Esophagus squamous epithelium (tissue), 5 donors: Measurements from ENCODE around the gene BNC1. TPM values are rescaled to one million over a fixed set of nuclear protein-coding genes. Genes with fewer than 3 reads are reported as not detected.
"Not testable (repeated sequence)": the region's sequence is repeated elsewhere in the genome, so short reads cannot be mapped to it uniquely, and the experiment has no call there.

Source experiments
- DNase-seq: peaks from one replicate; lab custom pipeline; 2025; lab: John Stamatoyannopoulos, UW
- H3K27ac ChIP-seq, 4 donors: fragments of 200-600 bp; sonication (generic); one replicate each; pipeline ENCODE4 v1.5.1; 2016 to 2019; ENCODE audit warnings: mild to moderate bottlenecking in 1 of 4
- H3K27me3 ChIP-seq, 4 donors: fragments of 200-600 bp; sonication (generic); 1 replicate in 3 of 4; 2 replicates in 1 of 4; pipeline versions ENCODE4 v1.5.1 to v1.6.0; 2017 to 2021; ENCODE audit warnings: antibody characterized with exemption in 1 of 4
- H3K36me3 ChIP-seq, 3 donors: fragments of 200-600 bp; sonication (generic); one replicate each; pipeline ENCODE4 v1.5.1; 2016 to 2019
- H3K4me1 ChIP-seq, 3 donors: fragments of 200-600 bp; sonication (generic); one replicate each; pipeline ENCODE4 v1.5.1; 2017 to 2019
- H3K4me3 ChIP-seq, 4 donors: fragments of 200-600 bp; sonication (generic); 1 replicate in 3 of 4; 2 replicates in 1 of 4; pipeline ENCODE4 v1.5.1; 2016 to 2019; ENCODE audit warnings: mild to moderate bottlenecking in 2 of 4, moderate library complexity in 1 of 4
- H3K9me3 ChIP-seq, 3 donors: fragments of 200-600 bp; sonication (generic); one replicate each; pipeline ENCODE4 v1.5.1; 2016 to 2019
- CTCF ChIP-seq, 6 experiments: fragments of 450-650 bp in 4 of 6; fragments of 200-600 bp in 2 of 6; sonication (generic) in 2 of 6; IDR thresholded peaks; one replicate each; pipeline ENCODE4 v1.5.1; 2016 to 2019; ENCODE audit warnings: antibody characterized with exemption in 6 of 6, mild to moderate bottlenecking in 4 of 6, moderate library complexity in 4 of 6
- POLR2A ChIP-seq, 4 donors: fragments of 450-650 bp; IDR thresholded peaks; one replicate each; pipeline ENCODE4 v1.6.1; 2017; ENCODE audit warnings: antibody characterized with exemption in 4 of 4, mild to moderate bottlenecking in 4 of 4, moderate library complexity in 3 of 4
- WGBS, 2 donors: methylation state at CpG; one replicate each; pipeline ENCODE4 v1.1.5; 2018; 5-methylcytosine and 5-hydroxymethylcytosine counted together
- intact Hi-C: fragments of 100-400 bp; cut with DNase I; formaldehyde crosslinking; loops from one replicate; pipeline ENCODE4 v1.15.0; 2022
- total RNA-seq, 4 donors: library from RNA; depleted of rRNA; stranded (reverse); fragments of >200 nt; gene quantifications; one replicate each; pipeline ENCODE4 v1.1.0, GENCODE V29; 2016
- donor health status: DM: yes; HTN: yes; CAD: no.

The BNC1 gene
- total RNA-seq, 4 donors from 2014 or later, result 21.2 to 38.3 (median 26.7) TPM

GRCh38 chr15:83225449-83225848 is 59.0 kb downstream of the BNC1 start:
- Histone ChIP-seq H3K4me1 (no peaks in the 10 kb centered on the region), H3K27me3 (no peaks in the 10 kb centered on the region), H3K9me3 (no peaks in the 10 kb centered on the region), H3K27ac (no peak overlapping the region), H3K4me3 (no peak overlapping the region), H3K36me3 (no peaks in the 10 kb centered on the region)
- intact Hi-C loops, result no loop called here
- TF ChIP-seq POLR2A (IDR thresholded peaks at IDR 0.05), result no peak
- TF ChIP-seq CTCF (IDR thresholded peaks at IDR 0.05), result no peak
- 68 to 75% methylated on average over 8 to 9 of the region's 9 CpGs for WGBS, 2 donors
- DNase-seq, result no peak

GRCh38 chr15:83221781-83222180 is 62.7 kb downstream of the BNC1 start:
- H3K4me3 ChIP-seq, intact Hi-C loops, H3K36me3 ChIP-seq, H3K27me3 ChIP-seq, DNase-seq, H3K27ac ChIP-seq, H3K9me3 ChIP-seq, H3K4me1 ChIP-seq: not testable (repeated sequence)
- WGBS, 2 donors, result 89 to 100% methylated on average over 3 to 4 of the region's 9 CpGs

- Histone ChIP-seq H3K27ac (no peak overlapping the region), H3K9me3 (no peaks in the 10 kb centered on the region), H3K27me3 (no peaks in the 10 kb centered on the region), H3K4me1 (no peaks in the 10 kb centered on the region), H3K4me3 (no peak overlapping the region), H3K36me3 (no peaks in the 10 kb centered on the region)
- DNase-seq, result no peak
- intact Hi-C loops, result no loop called here
- TF ChIP-seq POLR2A (IDR thresholded peaks at IDR 0.05) (no peak), CTCF (IDR thresholded peaks at IDR 0.05) (no peak)
- 87 to 90% methylated on average over 1 of the region's 1 CpG for WGBS, 2 donors
Measured at GRCh38 chr15:83219026-83219425, 65.4 kb downstream of the BNC1 start.

- Histone ChIP-seq H3K27me3 (no peaks in the 10 kb centered on the region), H3K36me3 (no peaks in the 10 kb centered on the region), H3K27ac (no peak overlapping the region), H3K4me3 (no peak overlapping the region), H3K4me1 (peaks cover 0 to 6% (median 0%) of the 10 kb centered on the region in 3 donors), H3K9me3 (no peaks in the 10 kb centered on the region)
- TF ChIP-seq CTCF (IDR thresholded peaks at IDR 0.05) (no peak), POLR2A (IDR thresholded peaks at IDR 0.05) (no peak)
- no peak for DNase-seq
- intact Hi-C loops, result no loop called here
- 82 to 97% methylated on average over 2 of the region's 2 CpGs for WGBS, 2 donors
Measured at GRCh38 chr15:83215306-83215705, 69.2 kb downstream of the BNC1 start.

GRCh38 chr15:83210619-83211018 is 73.8 kb downstream of the BNC1 start:
- WGBS, 2 donors, result 17 to 53% methylated on average over 2 to 3 of the region's 3 CpGs
- DNase-seq, result no peak
- H3K9me3 ChIP-seq, result no peaks in the 10 kb centered on the region
- no peak overlapping the region for H3K4me3 ChIP-seq
- intact Hi-C loops, result no loop called here
- H3K4me1 ChIP-seq, result peaks cover 8 to 27% (median 8%) of the 10 kb centered on the region in 3 donors
- H3K27ac ChIP-seq, result no peak overlapping the region
- peaks cover 0 to 20% (median 0%) of the 10 kb centered on the region in 4 donors for H3K27me3 ChIP-seq
- TF ChIP-seq POLR2A (IDR thresholded peaks at IDR 0.05) (no peak), CTCF (IDR thresholded peaks at IDR 0.05) (no peak)
- no peaks in the 10 kb centered on the region for H3K36me3 ChIP-seq

GRCh38 chr15:83209333-83209732 is 75.1 kb downstream of the BNC1 start:
- Histone ChIP-seq H3K4me1 (peaks cover 8 to 38% (median 8%) of the 10 kb centered on the region in 3 donors), H3K9me3 (no peaks in the 10 kb centered on the region), H3K36me3 (no peaks in the 10 kb centered on the region), H3K27me3 (peaks cover 0 to 20% (median 0%) of the 10 kb centered on the region in 4 donors), H3K27ac (no peak overlapping the region), H3K4me3 (no peak overlapping the region)
- no peak for TF ChIP-seq POLR2A (IDR thresholded peaks at IDR 0.05)
- WGBS, 2 donors, result 76 to 83% methylated on average over 4 to 5 of the region's 5 CpGs
- intact Hi-C loops, result loop anchor here (5.0 kb wide), 1 partner anchor 197 kb away; the partner anchor contains the start of gene C15orf40
- no peak for DNase-seq
